ENCODE measurements around the gene ACOT8. TPM values are rescaled to one million over a fixed set of nuclear protein-coding genes. Genes with fewer than 3 reads are reported as not detected.
A peak's percentile ranks its signal among the peaks of the same experiment; 100 is the strongest.

ACOT8 gene
- polyA plus RNA-seq, 3 donors: 40.9 to 52.4 (median 44.6) TPM

DNA sequence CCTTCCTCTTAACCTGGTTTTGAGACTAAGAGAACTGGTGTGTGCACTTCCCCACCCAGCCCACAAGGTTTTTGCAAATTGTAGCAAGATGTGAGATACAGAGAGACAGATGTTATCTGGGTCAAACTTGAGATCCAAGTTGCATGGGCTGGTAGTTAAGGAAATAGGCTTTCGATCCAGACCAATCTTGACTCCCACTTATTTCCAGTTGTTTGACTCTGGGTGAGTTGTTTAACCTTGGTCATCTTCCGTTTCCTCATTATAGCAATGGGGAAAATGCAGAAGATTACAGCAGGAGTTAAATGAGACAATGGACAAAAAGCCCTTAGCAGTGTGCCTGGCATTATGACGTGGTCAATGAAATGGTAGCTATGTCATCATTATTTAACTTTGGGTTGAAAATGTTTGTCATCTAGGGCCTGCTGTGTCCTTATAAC lies 21.8 kb downstream of the ACOT8 start:
- peaks cover 6 to 32% of the 10 kb centered on the region in 2 donors for H3K36me3 ChIP-seq (replicated peaks in 1 of 2; ENCODE audit: control insufficient read depth in 1 of 2, insufficient read depth in 2 of 2, low read length in 2 of 2)
- H4K20me1 ChIP-seq (ENCODE audit: insufficient read depth, low read length): peaks cover 3% of the 10 kb centered on the region
- H3K4me2 ChIP-seq (replicated peaks; ENCODE audit: extremely low read depth, low read length, poor library complexity, severe bottlenecking): peak overlapping the region; percentile 92
- Mint-ChIP-seq H3K27ac (peak overlapping the region in 6 of 7 donors; percentile 21 to 85 (median 43)), H3K9me3 (peaks cover 0 to 1% (median 0%) of the 10 kb centered on the region in 7 donors), H3K36me3 (peaks cover 17 to 47% of the 10 kb centered on the region in 2 donors), H3K27me3 (ENCODE audit: low read depth in 3 of 3) (no peaks in the 10 kb centered on the region), H3K4me3 (peak overlapping the region in 1 of 2 donors; percentile 88), H3K4me1 (peaks cover 53% of the 10 kb centered on the region)
- peaks cover 49 to 58% of the 10 kb centered on the region in 2 donors for H3K4me1 ChIP-seq (ENCODE audit: control insufficient read depth in 1 of 2, insufficient read depth in 2 of 2, low read length in 2 of 2)
- no peak overlapping the region for H3K9ac ChIP-seq (ENCODE audit: insufficient read depth, low read length, poor library complexity, severe bottlenecking)
- 90% methylated on average over 1 of the region's 3 CpGs for WGBS (ENCODE audit: insufficient coverage)
- TF ChIP-seq, protein P1, sequence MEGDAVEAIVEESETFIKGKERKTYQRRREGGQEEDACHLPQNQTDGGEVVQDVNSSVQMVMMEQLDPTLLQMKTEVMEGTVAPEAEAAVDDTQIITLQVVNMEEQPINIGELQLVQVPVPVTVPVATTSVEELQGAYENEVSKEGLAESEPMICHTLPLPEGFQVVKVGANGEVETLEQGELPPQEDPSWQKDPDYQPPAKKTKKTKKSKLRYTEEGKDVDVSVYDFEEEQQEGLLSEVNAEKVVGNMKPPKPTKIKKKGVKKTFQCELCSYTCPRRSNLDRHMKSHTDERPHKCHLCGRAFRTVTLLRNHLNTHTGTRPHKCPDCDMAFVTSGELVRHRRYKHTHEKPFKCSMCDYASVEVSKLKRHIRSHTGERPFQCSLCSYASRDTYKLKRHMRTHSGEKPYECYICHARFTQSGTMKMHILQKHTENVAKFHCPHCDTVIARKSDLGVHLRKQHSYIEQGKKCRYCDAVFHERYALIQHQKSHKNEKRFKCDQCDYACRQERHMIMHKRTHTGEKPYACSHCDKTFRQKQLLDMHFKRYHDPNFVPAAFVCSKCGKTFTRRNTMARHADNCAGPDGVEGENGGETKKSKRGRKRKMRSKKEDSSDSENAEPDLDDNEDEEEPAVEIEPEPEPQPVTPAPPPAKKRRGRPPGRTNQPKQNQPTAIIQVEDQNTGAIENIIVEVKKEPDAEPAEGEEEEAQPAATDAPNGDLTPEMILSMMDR (IDR thresholded peaks at IDR 0.05): no peak
- H3K27ac ChIP-seq (ENCODE audit: low read depth in 1 of 2, low read length in 2 of 2): peak overlapping the region in 1 of 2 donors; percentile 82
- peaks cover 14% of the 10 kb centered on the region for H3K79me2 ChIP-seq (ENCODE audit: insufficient read depth, low read length)
- H2AFZ ChIP-seq (ENCODE audit: insufficient read depth, low read depth, low read length, poor library complexity, severe bottlenecking): no peak overlapping the region
- peak overlapping the region in 1 of 3 experiments; percentile 84 for H3K4me3 ChIP-seq (replicated peaks in 1 of 3; ENCODE audit: low read depth in 2 of 3, low read length in 3 of 3)
- peak in 1 of 3 donors; percentile 31 for DNase-seq
- intact Hi-C loops (cut with micrococcal nuclease): no loop called here
- H3K9me3 ChIP-seq (replicated peaks in 1 of 2; ENCODE audit: control insufficient read depth in 1 of 2, insufficient read depth in 1 of 2, low read length in 2 of 2): no peaks in the 10 kb centered on the region
- H3K27me3 ChIP-seq (ENCODE audit: control insufficient read depth in 2 of 2, insufficient read depth in 2 of 2, low read length in 2 of 2): no peaks in the 10 kb centered on the region

DNA sequence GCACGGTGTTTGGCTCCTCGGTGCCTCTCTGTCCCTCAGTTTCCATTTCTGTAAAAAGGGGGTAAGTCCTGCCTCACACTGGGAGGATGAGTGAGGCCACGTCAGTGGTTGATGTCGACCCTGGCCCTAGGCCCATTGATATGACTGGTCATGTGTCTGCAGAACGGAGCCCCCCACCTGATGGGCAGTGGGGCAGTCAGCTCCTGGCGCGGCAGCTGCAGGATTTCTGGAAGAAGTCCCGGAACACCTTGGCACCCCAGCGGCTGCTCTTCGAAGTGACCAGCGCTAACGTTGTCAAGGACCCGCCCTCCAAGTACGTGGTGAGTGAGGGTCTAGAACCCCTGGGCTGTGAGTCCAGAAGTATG lies 22.4 kb downstream of the ACOT8 start:
- Histone ChIP-seq H2AFZ (ENCODE audit: insufficient read depth, low read depth, low read length, poor library complexity, severe bottlenecking) (peak overlapping the region; percentile 87), H3K9me3 (replicated peaks in 1 of 2; ENCODE audit: control insufficient read depth in 1 of 2, insufficient read depth in 1 of 2, low read length in 2 of 2) (no peaks in the 10 kb centered on the region), H3K9ac (ENCODE audit: insufficient read depth, low read length, poor library complexity, severe bottlenecking) (peak overlapping the region; percentile 83), H4K20me1 (ENCODE audit: insufficient read depth, low read length) (peaks cover 3% of the 10 kb centered on the region), H3K4me3 (replicated peaks in 1 of 3; ENCODE audit: low read depth in 2 of 3, low read length in 3 of 3) (peak overlapping the region in 1 of 3 experiments; percentile 84), H3K79me2 (ENCODE audit: insufficient read depth, low read length) (peaks cover 14% of the 10 kb centered on the region), H3K4me1 (ENCODE audit: control insufficient read depth in 1 of 2, insufficient read depth in 2 of 2, low read length in 2 of 2) (peaks cover 49 to 58% of the 10 kb centered on the region in 2 donors), H3K27me3 (ENCODE audit: control insufficient read depth in 2 of 2, insufficient read depth in 2 of 2, low read length in 2 of 2) (no peaks in the 10 kb centered on the region), H3K27ac (ENCODE audit: low read depth in 1 of 2, low read length in 2 of 2) (peak overlapping the region in 1 of 2 donors; percentile 82), H3K36me3 (replicated peaks in 1 of 2; ENCODE audit: control insufficient read depth in 1 of 2, insufficient read depth in 2 of 2, low read length in 2 of 2) (peaks cover under 1 to 27% of the 10 kb centered on the region in 2 donors), H3K4me2 (replicated peaks; ENCODE audit: extremely low read depth, low read length, poor library complexity, severe bottlenecking) (peak overlapping the region; percentile 92)
- no peak for DNase-seq
- Mint-ChIP-seq H3K27me3 (ENCODE audit: low read depth in 3 of 3) (no peaks in the 10 kb centered on the region), H3K4me3 (peak overlapping the region; percentile 80 to 88), H3K9me3 (peaks cover 0 to 1% (median 0%) of the 10 kb centered on the region in 7 donors), H3K4me1 (peaks cover 56% of the 10 kb centered on the region), H3K36me3 (peaks cover 12 to 42% of the 10 kb centered on the region in 2 donors), H3K27ac (peak overlapping the region; percentile 35 to 96 (median 58))
- WGBS (ENCODE audit: insufficient coverage): 96% methylated on average over 13 of the region's 14 CpGs
- intact Hi-C loops (cut with micrococcal nuclease): no loop called here
- TF ChIP-seq, protein P1 (IDR thresholded peaks at IDR 0.05): no peak

All from CD14-positive monocyte (primary cell).